BLaER1 (cell line): ENCODE data around the gene CKM.
"Not testable (repeated sequence)": the region's sequence is repeated elsewhere in the genome, so short reads cannot be mapped to it uniquely, and the experiment has no call there.

ENCODE experiments used
- H3K27ac ChIP-seq: shearing (Covaris generic); formaldehyde crosslinking; 2 replicates; pipeline ENCODE4 v1.8.1; 2022
- H3K27me3 ChIP-seq: shearing (Covaris generic); formaldehyde crosslinking; 2 replicates; pipeline ENCODE4 v1.8.1; 2022
- H3K36me3 ChIP-seq: shearing (Covaris generic); formaldehyde crosslinking; 2 replicates; pipeline ENCODE4 v1.8.1; 2022
- H3K4me1 ChIP-seq: shearing (Covaris generic); formaldehyde crosslinking; 2 replicates; pipeline ENCODE4 v1.8.1; 2022
- H3K4me2 ChIP-seq: shearing (Covaris generic); formaldehyde crosslinking; 2 replicates; pipeline ENCODE4 v1.8.1; 2022
- H3K4me3 ChIP-seq: shearing (Covaris generic); formaldehyde crosslinking; 2 replicates; pipeline ENCODE4 v1.8.1; 2022
- H3K9ac ChIP-seq: shearing (Covaris generic); formaldehyde crosslinking; 2 replicates; pipeline ENCODE4 v1.8.1; 2022
- H3K9me3 ChIP-seq: shearing (Covaris generic); formaldehyde crosslinking; 2 replicates; pipeline ENCODE4 v1.8.1; 2022
- H4K20me1 ChIP-seq: shearing (Covaris generic); formaldehyde crosslinking; 2 replicates; pipeline ENCODE4 v1.8.1; 2022
- Cebpa-rat ChIP-seq: shearing (Covaris generic); IDR thresholded peaks from 2 replicates; pipeline ENCODE4 v1.8.1; 2022

Gene CKM

DNA sequence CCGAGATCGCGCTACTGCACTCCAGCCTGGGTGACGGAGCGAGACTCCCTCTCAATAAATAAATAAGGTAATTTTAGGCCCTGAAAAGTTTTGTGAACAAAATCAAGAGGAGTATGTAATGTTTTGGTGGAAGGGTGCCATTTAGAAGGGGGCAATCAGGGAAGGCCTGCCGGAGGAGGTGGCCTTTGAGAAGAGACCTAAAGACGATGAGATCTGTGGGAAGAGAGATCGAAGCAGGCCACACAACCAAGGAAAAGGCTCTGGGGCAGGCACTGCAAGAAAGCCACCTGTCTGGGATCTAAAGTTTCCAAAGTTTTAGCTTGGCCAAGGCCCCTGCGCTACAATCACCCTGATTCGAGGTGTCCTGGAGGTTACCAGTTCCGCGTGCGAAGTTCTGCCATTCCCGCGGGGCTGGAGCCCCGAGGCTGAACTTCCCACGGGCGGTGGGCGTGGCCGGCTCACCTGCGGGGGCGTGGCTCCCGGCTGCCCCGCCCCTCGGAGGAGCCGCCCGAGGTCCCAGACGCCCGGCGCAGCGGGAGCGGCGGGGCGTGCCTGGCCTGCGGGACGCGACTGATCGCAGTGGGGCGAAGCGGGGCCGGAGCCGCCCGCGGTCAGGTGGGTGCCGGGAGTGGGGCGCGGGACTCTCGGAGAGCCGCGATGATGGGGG lies 17.7 kb upstream of the CKM start, which contains the start of gene KLC3:
TSS of gene KLC3 (plus strand) at position 519 of the 667 bp plus-strand sequence. CDS start 4,792 bp downstream, outside the sequence.
- Histone ChIP-seq H3K4me3 (peak within 1 kb of the TSS; percentile 60), H3K4me1 (peaks cover 14% of the 10 kb centered on the region), H3K27me3 (peaks cover 19% of the 10 kb centered on the region), H4K20me1 (no peaks in the 10 kb centered on the region), H3K4me2 (peak within 1 kb of the TSS; percentile 86), H3K36me3 (no peaks in the 10 kb centered on the region), H3K9me3 (no peaks in the 10 kb centered on the region), H3K9ac (peak within 1 kb of the TSS; percentile 41; the same call in 1 of the 2 replicates), H3K27ac (no peak within 1 kb of the TSS)
- no peak for TF ChIP-seq Cebpa-rat

- Histone ChIP-seq H3K4me2 (no peak overlapping the region), H3K9ac (no peak overlapping the region), H3K27me3 (peaks cover 19% of the 10 kb centered on the region), H3K9me3 (no peaks in the 10 kb centered on the region), H4K20me1 (no peaks in the 10 kb centered on the region), H3K4me1 (peaks cover 17% of the 10 kb centered on the region), H3K27ac (no peak overlapping the region), H3K4me3 (no peak overlapping the region), H3K36me3 (no peaks in the 10 kb centered on the region)
- no peak for TF ChIP-seq Cebpa-rat
Observed at GRCh38 chr19:45339629-45340028, 17.0 kb upstream of the CKM start.

- Histone ChIP-seq H3K27me3 (peaks cover 19% of the 10 kb centered on the region), H3K4me2 (no peak overlapping the region), H3K9me3 (no peaks in the 10 kb centered on the region), H3K36me3 (no peaks in the 10 kb centered on the region), H3K4me3 (no peak overlapping the region), H3K27ac (no peak overlapping the region), H3K9ac (no peak overlapping the region), H3K4me1 (peaks cover 17% of the 10 kb centered on the region), H4K20me1 (no peaks in the 10 kb centered on the region)
- TF ChIP-seq Cebpa-rat: no peak
Observed at GRCh38 chr19:45336696-45337251, 14.1 kb upstream of the CKM start.

DNA sequence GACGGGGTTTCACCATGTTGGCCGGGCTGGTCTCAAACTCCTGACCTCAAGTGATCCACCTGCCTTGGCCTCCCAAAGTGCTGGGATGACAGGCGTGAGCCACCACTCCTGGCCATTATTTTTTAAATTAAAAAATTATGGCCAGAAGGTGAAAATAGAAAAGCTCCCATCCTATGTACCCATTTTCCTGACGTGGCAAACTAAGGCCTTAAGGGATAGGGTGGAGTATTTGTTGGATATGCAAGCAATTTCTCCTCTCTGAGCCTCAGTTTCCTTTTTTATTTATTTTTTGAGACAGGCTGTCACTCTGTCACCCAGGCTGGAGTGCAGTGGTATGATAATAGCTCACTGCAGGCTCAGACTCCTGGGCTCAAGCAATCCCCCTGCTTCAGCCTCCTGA lies 12.2 kb upstream of the CKM start:
- H3K9ac ChIP-seq, H3K9me3 ChIP-seq, H4K20me1 ChIP-seq, H3K4me3 ChIP-seq, H3K36me3 ChIP-seq, H3K27ac ChIP-seq, H3K4me2 ChIP-seq, H3K27me3 ChIP-seq: not testable (repeated sequence)
- H3K4me1 ChIP-seq: peaks cover 15% of the 10 kb centered on the region; the same call in 1 of the 2 replicates

GRCh38 chr19:45333609-45334303 lies 11.1 kb upstream of the CKM start:
- H3K9me3 ChIP-seq: no peaks in the 10 kb centered on the region
- no peak overlapping the region for H3K4me2 ChIP-seq
- H3K36me3 ChIP-seq: no peaks in the 10 kb centered on the region
- no peak overlapping the region for H3K27ac ChIP-seq
- H3K4me1 ChIP-seq: peaks cover 15% of the 10 kb centered on the region; the same call in 1 of the 2 replicates
- TF ChIP-seq Cebpa-rat: no peak
- H3K9ac ChIP-seq: no peak overlapping the region
- H3K27me3 ChIP-seq: no peaks in the 10 kb centered on the region
- H3K4me3 ChIP-seq: no peak overlapping the region
- H4K20me1 ChIP-seq: no peaks in the 10 kb centered on the region

GRCh38 chr19:45331411-45331810 lies 8.7 kb upstream of the CKM start:
- TF ChIP-seq Cebpa-rat: no peak
- H3K4me3 ChIP-seq: no peak overlapping the region
- H3K27ac ChIP-seq: no peak overlapping the region
- no peaks in the 10 kb centered on the region for H3K27me3 ChIP-seq
- peaks cover 19% of the 10 kb centered on the region for H3K4me1 ChIP-seq
- H4K20me1 ChIP-seq: no peaks in the 10 kb centered on the region
- no peak overlapping the region for H3K9ac ChIP-seq
- no peaks in the 10 kb centered on the region for H3K36me3 ChIP-seq
- H3K9me3 ChIP-seq: no peaks in the 10 kb centered on the region
- no peak overlapping the region for H3K4me2 ChIP-seq

- Histone ChIP-seq H3K4me2 (no peak overlapping the region), H3K36me3 (no peaks in the 10 kb centered on the region), H3K9ac (no peak overlapping the region), H3K27me3 (no peaks in the 10 kb centered on the region), H3K27ac (no peak overlapping the region), H3K4me3 (no peak overlapping the region), H3K4me1 (peaks cover 45% of the 10 kb centered on the region), H3K9me3 (no peaks in the 10 kb centered on the region), H4K20me1 (no peaks in the 10 kb centered on the region)
- TF ChIP-seq Cebpa-rat: no peak
Observed at GRCh38 chr19:45327404-45328143, 4.9 kb upstream of the CKM start.

DNA sequence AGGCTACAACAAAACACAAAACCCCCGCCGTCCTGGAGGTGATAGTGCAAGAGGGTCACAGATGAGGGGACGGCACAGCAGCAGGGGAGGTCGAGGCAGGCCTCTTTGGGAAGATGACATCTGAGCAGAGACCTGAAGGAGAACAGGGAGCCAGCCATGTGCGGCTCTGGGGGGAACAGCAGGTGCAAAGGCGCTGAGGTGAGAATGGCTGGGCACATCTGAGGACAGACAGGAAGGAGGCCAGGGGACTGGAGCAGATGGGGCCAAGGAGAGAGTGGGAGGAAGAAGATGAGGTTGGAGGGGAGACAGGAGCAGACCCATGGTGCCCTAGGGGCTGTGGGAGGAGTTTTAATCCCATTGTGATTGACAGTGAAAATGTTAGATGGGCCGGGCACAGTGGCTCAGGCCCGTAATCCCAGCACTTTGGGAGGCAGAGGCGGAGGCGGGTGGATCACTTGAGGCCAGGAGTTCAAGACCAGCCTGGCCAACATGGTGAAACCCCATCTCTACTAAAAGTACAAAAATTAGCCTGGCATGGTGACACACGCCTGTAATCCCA lies 1.8 kb upstream of the CKM start:
- H4K20me1 ChIP-seq: no peaks in the 10 kb centered on the region
- H3K4me2 ChIP-seq: peak overlapping the region; percentile 78
- H3K9me3 ChIP-seq: no peaks in the 10 kb centered on the region
- peak overlapping the region; percentile 65; the same call in 1 of the 2 replicates for H3K27ac ChIP-seq
- H3K36me3 ChIP-seq: no peaks in the 10 kb centered on the region
- H3K9ac ChIP-seq: no peak overlapping the region
- no peak for TF ChIP-seq Cebpa-rat
- H3K27me3 ChIP-seq: no peaks in the 10 kb centered on the region
- H3K4me3 ChIP-seq: no peak overlapping the region
- H3K4me1 ChIP-seq: peaks cover 51% of the 10 kb centered on the region

GRCh38 chr19:45323671-45324081 lies 1.0 kb upstream of the CKM start:
- Histone ChIP-seq H3K9ac (peak overlapping the region; percentile 45), H4K20me1 (no peaks in the 10 kb centered on the region), H3K4me1 (peaks cover 51% of the 10 kb centered on the region), H3K36me3 (no peaks in the 10 kb centered on the region), H3K9me3 (no peaks in the 10 kb centered on the region), H3K4me3 (peak overlapping the region; percentile 47), H3K4me2 (peak overlapping the region; percentile 78), H3K27ac (peak overlapping the region; percentile 65), H3K27me3 (no peaks in the 10 kb centered on the region)
- TF ChIP-seq Cebpa-rat: no peak
